PC-3 (cell line): ENCODE data around the gene AGAP1. TPM values are rescaled to one million over a fixed set of nuclear protein-coding genes. Genes with fewer than 3 reads are reported as not detected.

ENCODE experiments used
- ATAC-seq: fragments of 200-7000 bp; cut with Tn5 transposase; 2 replicates; pipeline ENCODE4 v1.9.1; 2020; ENCODE audit warnings: mild to moderate bottlenecking, moderate library complexity
- BruUV-seq: library from RNA; stranded (reverse); fragments of 400-500 nt; replicated peaks from 2 replicates; lab custom pipeline; 2021; lab: Mats Ljungman, UMichigan
- CTCF ChIA-PET: fragments of 300-600 bp; sonication (Branson Sonifier 250); formaldehyde crosslinking; loops from one replicate; lab custom pipeline; 2022; ENCODE audit warnings: antibody characterized with exemption; lab: Charles Lee
- POLR2A ChIA-PET: fragments of 300-600 bp; sonication (Branson Sonifier 250); formaldehyde crosslinking; loops from one replicate; lab custom pipeline; 2022; ENCODE audit warnings: antibody characterized with exemption; ENCODE audit not compliant: unreplicated experiment; lab: Charles Lee
- DNase-seq: peaks from one replicate; pipeline ENCODE4 v3.0.0-alpha.2; 2015
- H2AFZ ChIP-seq: fragments of 300-600 bp; sonication (generic); 2 replicates; pipeline ENCODE4 v1.6.0; 2016; ENCODE audit warnings: antibody characterized with exemption, low read length
- H3F3A ChIP-seq: fragments of 300-600 bp; sonication (generic); one replicate; pipeline ENCODE4 v1.6.0; 2017; ENCODE audit warnings: antibody characterized with exemption, low read length, control low read depth, mild to moderate bottlenecking; ENCODE audit not compliant: unreplicated experiment
- H3K27ac ChIP-seq: fragments of 300-600 bp; sonication (generic); 2 replicates; pipeline ENCODE4 v1.5.1; 2016; ENCODE audit warnings: mild to moderate bottlenecking, low read length
- H3K27me3 ChIP-seq: fragments of 300-600 bp; sonication (generic); 2 replicates; pipeline ENCODE4 v1.6.1; 2016; ENCODE audit warnings: low read length, mixed read lengths
- H3K36me3 ChIP-seq: fragments of 300-600 bp; sonication (generic); 2 replicates; pipeline ENCODE4 v1.6.1; 2016; ENCODE audit warnings: low read depth, mixed run types, low read length, mixed read lengths
- H3K4me1 ChIP-seq: fragments of 300-600 bp; sonication (generic); 2 replicates; pipeline ENCODE4 v1.5.1; 2016; ENCODE audit warnings: low read length; ENCODE audit not compliant: insufficient read depth
- H3K4me2 ChIP-seq: fragments of 300-600 bp; sonication (generic); 2 replicates; pipeline ENCODE4 v1.6.0; 2016; ENCODE audit warnings: low read length
- H3K4me3 ChIP-seq: fragments of 300-600 bp; sonication (generic); 2 replicates; pipeline ENCODE4 v1.5.1; 2016; ENCODE audit warnings: mild to moderate bottlenecking, low read length, mixed read lengths
- H3K79me2 ChIP-seq: fragments of 300-600 bp; sonication (generic); 2 replicates; pipeline ENCODE4 v1.6.1; 2017; ENCODE audit warnings: low read length, mixed read lengths
- H3K9ac ChIP-seq: fragments of 300-600 bp; sonication (generic); 2 replicates; pipeline ENCODE4 v1.6.0; 2016; ENCODE audit warnings: mild to moderate bottlenecking, low read length
- H3K9me2 ChIP-seq: fragments of 300-600 bp; sonication (generic); replicated peaks from 2 replicates; pipeline ENCODE4 v1.6.1; 2016; ENCODE audit warnings: mixed run types, low read length, mixed read lengths
- H3K9me3 ChIP-seq: fragments of 300-600 bp; sonication (generic); 2 replicates; pipeline ENCODE4 v1.6.1; 2016; ENCODE audit warnings: low read length, mixed read lengths
- H4K20me1 ChIP-seq: fragments of 300-600 bp; sonication (generic); 2 replicates; pipeline ENCODE4 v1.6.1; 2016; ENCODE audit warnings: low read length, mixed read lengths
- EZH2 ChIP-seq: fragments of 300-600 bp; sonication (generic); IDR thresholded peaks from one replicate; pipeline ENCODE4 v1.6.1; 2017; ENCODE audit warnings: antibody characterized with exemption, mild to moderate bottlenecking, low read length; ENCODE audit not compliant: unreplicated experiment
- EZH2phosphoT487 ChIP-seq: fragments of 300-600 bp; sonication (generic); IDR thresholded peaks from 2 replicates; pipeline ENCODE4 v1.6.1; 2018; ENCODE audit warnings: mild to moderate bottlenecking, antibody characterized with exemption, low read length, borderline replicate concordance
- intact Hi-C: fragments of 100-400 bp; cut with micrococcal nuclease; formaldehyde crosslinking; loops from 2 replicates; pipeline ENCODE4 v1.9.0; 2023
- total RNA-seq: library from RNA; depleted of rRNA; stranded (reverse); fragments of >200 nt; gene quantifications from 2 replicates; pipeline ENCODE4 v1.2.3, GENCODE V29; 2014
- TF ChIP-seq, protein P1 (sequence below): fragments of 300-600 bp; sonication (generic); conservative IDR thresholded peaks from 2 replicates; pipeline ENCODE4 v1.5.1; 2017; ENCODE audit warnings: antibody characterized with exemption, low read depth, mild to moderate bottlenecking, low read length

The AGAP1 gene
- total RNA-seq, 1 experiment from 2014 or later: 31.0 TPM

DNA sequence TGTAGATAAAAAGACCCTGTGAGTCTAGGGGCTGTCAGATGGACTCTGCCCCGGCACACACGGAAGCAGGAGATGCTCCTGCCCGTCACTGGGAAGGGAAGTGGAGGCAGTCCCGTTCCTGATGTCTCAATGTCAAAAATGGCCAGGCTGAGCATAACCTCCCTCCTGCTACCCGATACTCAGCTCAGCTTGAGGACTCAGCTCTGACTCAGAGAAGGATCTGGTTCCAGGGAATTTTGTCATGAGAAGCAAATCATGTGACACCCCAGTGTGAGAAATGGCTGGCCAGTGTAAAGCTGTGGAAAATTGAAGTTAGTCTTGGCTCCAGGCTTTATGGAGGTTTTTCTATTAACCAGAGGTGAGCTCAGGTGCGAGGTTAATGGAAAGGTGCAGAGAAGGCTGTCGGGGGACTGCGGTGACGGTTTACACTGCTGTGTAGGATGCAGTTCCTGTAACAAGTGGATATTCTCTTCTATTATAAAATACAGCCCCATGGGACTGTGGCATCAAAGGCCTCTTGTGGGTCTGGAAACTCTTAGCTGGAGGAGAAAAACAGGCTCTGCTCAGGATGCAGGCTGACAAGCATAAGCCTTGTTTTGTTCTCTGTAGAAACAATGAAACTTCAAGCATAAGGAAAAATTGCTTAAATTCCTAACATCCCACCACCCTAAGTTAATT lies 24.7 kb upstream of the AGAP1 start:
- no peaks in the 10 kb centered on the region for H3F3A ChIP-seq
- H2AFZ ChIP-seq: peak overlapping the region; percentile 52
- no peaks in the 10 kb centered on the region for H3K79me2 ChIP-seq
- POLR2A ChIA-PET: interaction anchor here (0.5 to 0.9 kb wide), 3 partner anchors 17 to 32 kb away, joined by 3 to 8 read pairs (median 3); no protein-coding TSS in a partner anchor
- H4K20me1 ChIP-seq: no peaks in the 10 kb centered on the region
- peak overlapping the region; percentile 51 for H3K9ac ChIP-seq
- H3K4me1 ChIP-seq: peaks cover 27% of the 10 kb centered on the region
- H3K27ac ChIP-seq: peak overlapping the region; percentile 86
- no peaks in the 10 kb centered on the region for H3K27me3 ChIP-seq
- no peaks in the 10 kb centered on the region for H3K36me3 ChIP-seq
- TSS peak; percentile 84 for BruUV-seq
- ATAC-seq (peak; percentile 97), DNase-seq (peak; percentile 95)
- H3K9me3 ChIP-seq: no peaks in the 10 kb centered on the region
- intact Hi-C loops: no loop called here
- peak overlapping the region; percentile 75 for H3K4me2 ChIP-seq
- no peaks in the 10 kb centered on the region for H3K9me2 ChIP-seq
- TF ChIP-seq EZH2: no peak
- TF ChIP-seq, protein P1, sequence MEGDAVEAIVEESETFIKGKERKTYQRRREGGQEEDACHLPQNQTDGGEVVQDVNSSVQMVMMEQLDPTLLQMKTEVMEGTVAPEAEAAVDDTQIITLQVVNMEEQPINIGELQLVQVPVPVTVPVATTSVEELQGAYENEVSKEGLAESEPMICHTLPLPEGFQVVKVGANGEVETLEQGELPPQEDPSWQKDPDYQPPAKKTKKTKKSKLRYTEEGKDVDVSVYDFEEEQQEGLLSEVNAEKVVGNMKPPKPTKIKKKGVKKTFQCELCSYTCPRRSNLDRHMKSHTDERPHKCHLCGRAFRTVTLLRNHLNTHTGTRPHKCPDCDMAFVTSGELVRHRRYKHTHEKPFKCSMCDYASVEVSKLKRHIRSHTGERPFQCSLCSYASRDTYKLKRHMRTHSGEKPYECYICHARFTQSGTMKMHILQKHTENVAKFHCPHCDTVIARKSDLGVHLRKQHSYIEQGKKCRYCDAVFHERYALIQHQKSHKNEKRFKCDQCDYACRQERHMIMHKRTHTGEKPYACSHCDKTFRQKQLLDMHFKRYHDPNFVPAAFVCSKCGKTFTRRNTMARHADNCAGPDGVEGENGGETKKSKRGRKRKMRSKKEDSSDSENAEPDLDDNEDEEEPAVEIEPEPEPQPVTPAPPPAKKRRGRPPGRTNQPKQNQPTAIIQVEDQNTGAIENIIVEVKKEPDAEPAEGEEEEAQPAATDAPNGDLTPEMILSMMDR: no peak
- no peak for TF ChIP-seq EZH2phosphoT487
- H3K4me3 ChIP-seq: peak overlapping the region; percentile 51
- CTCF ChIA-PET: interaction anchor here (1.1 kb wide), 1 partner anchor 83 kb away, joined by 4 read pairs; no protein-coding TSS in a partner anchor

GRCh38 chr2:235471186-235471747 lies 22.6 kb upstream of the AGAP1 start:
- no peak for ATAC-seq
- TF ChIP-seq EZH2 (no peak), EZH2phosphoT487 (no peak)
- TF ChIP-seq, protein P1: no peak
- Histone ChIP-seq H3K79me2 (no peaks in the 10 kb centered on the region), H3K4me1 (peaks cover 27% of the 10 kb centered on the region), H3K9me2 (no peaks in the 10 kb centered on the region), H4K20me1 (no peaks in the 10 kb centered on the region), H3K9me3 (no peaks in the 10 kb centered on the region), H3K4me2 (no peak overlapping the region), H3K27ac (no peak overlapping the region), H3F3A (no peaks in the 10 kb centered on the region), H3K4me3 (no peak overlapping the region), H3K27me3 (no peaks in the 10 kb centered on the region), H2AFZ (no peak overlapping the region), H3K36me3 (no peaks in the 10 kb centered on the region), H3K9ac (no peak overlapping the region)
- POLR2A ChIA-PET: interaction anchor here (0.5 kb wide), 1 partner anchor 241 kb away, joined by 3 read pairs; no protein-coding TSS in a partner anchor
- BruUV-seq: no TSS peak
- CTCF ChIA-PET: no interaction called here
- intact Hi-C loops: no loop called here
- no peak for DNase-seq

DNA sequence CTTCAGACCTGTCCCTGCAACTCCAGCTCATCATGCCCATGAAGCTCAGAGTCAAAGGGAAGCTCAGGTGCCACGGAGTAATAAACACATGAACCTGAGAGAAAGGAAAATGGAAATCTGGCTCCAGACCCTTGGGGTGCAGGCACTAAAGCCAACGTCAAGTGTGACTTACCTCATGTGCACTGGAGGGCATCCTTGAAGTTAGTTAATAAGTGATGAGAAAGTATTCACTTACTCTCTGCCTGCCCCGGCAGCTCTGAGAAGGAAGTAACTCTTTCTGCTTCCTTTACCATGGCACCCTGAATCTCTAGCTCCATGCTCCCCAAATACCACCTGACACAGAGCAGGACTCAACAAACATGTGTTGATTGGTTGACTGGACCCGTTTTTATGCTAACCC lies 21.4 kb upstream of the AGAP1 start:
- POLR2A ChIA-PET: no interaction called here
- H3K4me2 ChIP-seq: no peak overlapping the region
- no TSS peak for BruUV-seq

More for the DNA sequence above, 21.4 kb upstream of the AGAP1 start:
- H3K27ac ChIP-seq: no peak overlapping the region
- H3F3A ChIP-seq: no peaks in the 10 kb centered on the region
- CTCF ChIA-PET: no interaction called here
- no peak overlapping the region for H2AFZ ChIP-seq
- H3K36me3 ChIP-seq: no peaks in the 10 kb centered on the region
- DNase-seq: no peak
- ATAC-seq: no peak
- H3K79me2 ChIP-seq: no peaks in the 10 kb centered on the region
- H3K9me3 ChIP-seq: no peaks in the 10 kb centered on the region
- no peaks in the 10 kb centered on the region for H3K9me2 ChIP-seq
- no peak for TF ChIP-seq EZH2phosphoT487
- no peak for TF ChIP-seq EZH2
- TF ChIP-seq, protein P1: no peak
- H3K4me3 ChIP-seq: no peak overlapping the region
- H4K20me1 ChIP-seq: no peaks in the 10 kb centered on the region
- intact Hi-C loops: no loop called here
- H3K27me3 ChIP-seq: no peaks in the 10 kb centered on the region
- peaks cover 19% of the 10 kb centered on the region for H3K4me1 ChIP-seq
- H3K9ac ChIP-seq: no peak overlapping the region
